Adrenal gland (tissue), 5 donors: ENCODE results near the gene KLK6.

Experiments used
- CTCF ChIP-seq, 6 experiments: fragments of 450-650 bp in 4 of 6; fragments of 200-600 bp in 2 of 6; sonication (generic) in 1 of 6; IDR thresholded peaks; 1 replicate in 5 of 6; 2 replicates in 1 of 6; pipeline versions ENCODE4 v1.5.1 to v1.8.0; 2016 to 2021; ENCODE audit warnings: antibody characterized with exemption in 6 of 6, mild to moderate bottlenecking in 2 of 6, moderate library complexity in 1 of 6
- POLR2A ChIP-seq, 2 donors: fragments of 450-650 bp; IDR thresholded peaks; one replicate each; pipeline ENCODE4 v1.6.1; 2017; ENCODE audit warnings: antibody characterized with exemption in 2 of 2, mild to moderate bottlenecking in 2 of 2, moderate library complexity in 1 of 2
- donor health status: DM: no; HTN: no; CAD: no.

- TF ChIP-seq CTCF (IDR thresholded peaks at IDR 0.05) (no peak), POLR2A (IDR thresholded peaks at IDR 0.05) (no peak)
Observed at GRCh38 chr19:50931023-50931422, 38.4 kb downstream of the KLK6 start.
